GM21390 (cell line): Measurements from ENCODE around the gene WAS.
"Not testable (repeated sequence)": the region's sequence is repeated elsewhere in the genome, so short reads cannot be mapped to it uniquely, and the experiment has no call there.

Experiments used
- ATAC-seq: cut with Tn5 transposase; IDR thresholded peaks from one replicate; pipeline ENCODE4 v1.9.1; 2021; ENCODE audit not compliant: unreplicated experiment

WAS gene

GRCh38 chrX:48684134-48684533 lies 535 bp downstream of the WAS start:
- no peak for ATAC-seq

DNA sequence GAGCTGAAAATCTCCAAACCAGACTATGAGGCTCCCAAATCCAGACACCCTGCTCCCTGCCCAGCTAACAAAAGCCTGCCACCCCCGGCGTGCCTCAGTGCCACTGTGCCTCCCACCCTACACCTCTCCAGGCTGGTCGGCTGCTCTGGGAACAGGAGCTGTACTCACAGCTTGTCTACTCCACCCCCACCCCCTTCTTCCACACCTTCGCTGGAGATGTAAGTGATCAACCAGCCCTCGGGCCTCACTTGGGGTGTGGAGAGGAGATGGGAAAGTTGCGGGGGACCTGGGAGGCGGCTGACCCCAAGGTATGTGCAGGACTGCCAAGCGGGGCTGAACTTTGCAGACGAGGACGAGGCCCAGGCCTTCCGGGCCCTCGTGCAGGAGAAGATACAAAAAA lies 1.8 kb downstream of the WAS start:
- no peak for ATAC-seq

GRCh38 chrX:48688531-48689150 lies 5.0 kb downstream of the WAS start:
- ATAC-seq: no peak

- no peak for ATAC-seq
Measured at GRCh38 chrX:48689208-48689920, 5.8 kb downstream of the WAS start.

- ATAC-seq: not testable (repeated sequence)
Measured at GRCh38 chrX:48691746-48692145, 8.1 kb downstream of the WAS start.

DNA sequence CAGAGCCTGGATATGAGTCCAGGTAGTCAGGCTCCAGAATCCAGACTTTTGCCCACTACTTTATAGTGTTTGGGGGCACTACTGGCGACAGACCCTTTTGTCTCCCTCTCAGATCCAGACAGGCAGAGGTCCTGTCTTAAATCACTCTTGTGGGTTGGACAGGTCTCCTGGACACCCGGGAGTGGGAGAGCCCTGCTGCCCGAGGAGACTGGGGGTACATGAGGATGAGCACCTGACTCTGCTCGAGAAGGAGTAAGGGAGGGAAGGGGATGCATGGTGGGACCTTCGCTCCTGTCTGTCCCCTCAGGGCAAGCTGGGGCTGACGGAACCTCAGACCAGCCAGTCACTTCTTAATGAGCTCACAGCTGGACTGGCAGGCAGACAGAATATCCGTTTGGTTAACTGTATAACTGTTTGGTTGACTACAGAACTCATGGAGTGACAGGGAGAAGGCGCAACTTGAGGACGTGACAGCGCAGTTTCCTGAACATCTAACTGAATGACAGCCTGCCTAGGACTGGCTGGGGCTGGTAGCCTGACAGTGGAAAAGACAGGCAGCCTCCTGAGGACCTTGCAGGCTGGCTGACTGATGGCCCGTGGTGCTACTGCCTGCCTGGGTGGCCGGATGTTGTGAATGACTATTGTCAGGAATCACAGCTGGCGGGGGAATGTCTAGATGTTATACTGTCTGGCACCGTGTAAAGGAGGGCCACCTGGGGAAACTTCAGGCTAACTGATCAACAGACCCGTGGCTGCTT lies 11.4 kb downstream of the WAS start:
- ATAC-seq: no peak

GRCh38 chrX:48695534-48695896 lies 11.9 kb downstream of the WAS start:
- ATAC-seq: no peak

- ATAC-seq: no peak
Measured at GRCh38 chrX:48695925-48696300, 12.3 kb downstream of the WAS start.

GRCh38 chrX:48696301-48696908 lies 12.8 kb downstream of the WAS start, which contains the start of gene SUV39H1:
Gene SUV39H1 (plus strand): TSS chrX:48696734. CDS start chrX:48696785, 51 bp downstream.
- peak; percentile 95 for ATAC-seq

GRCh38 chrX:48696909-48697727 lies 13.5 kb downstream of the WAS start:
- ATAC-seq: peak; percentile 34

- ATAC-seq: no peak
Measured at GRCh38 chrX:48698306-48698705, 14.7 kb downstream of the WAS start.

- ATAC-seq: no peak
Measured at GRCh38 chrX:48700246-48700645, 16.6 kb downstream of the WAS start.

- no peak for ATAC-seq
Measured at GRCh38 chrX:48700951-48701653, 17.5 kb downstream of the WAS start.

DNA sequence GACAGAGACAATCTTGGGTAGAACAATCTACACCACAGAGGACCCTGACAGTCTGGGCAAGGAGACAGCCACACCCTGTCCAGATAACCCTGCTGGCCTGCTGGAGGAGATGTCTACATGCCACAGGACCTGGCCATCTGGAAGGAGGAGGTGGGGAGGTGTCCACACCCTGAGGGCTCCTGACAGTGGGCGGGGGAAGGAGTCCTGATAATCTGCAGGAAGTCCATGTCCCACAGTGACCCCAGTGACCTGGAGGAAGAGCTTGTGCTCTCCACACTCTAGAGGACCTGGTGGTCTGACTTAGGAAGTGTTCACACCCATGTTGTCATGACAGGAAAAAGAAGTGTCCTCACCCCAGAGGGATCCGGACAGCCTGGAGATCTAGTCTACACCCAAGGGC lies 18.4 kb downstream of the WAS start:
- no peak for ATAC-seq

DNA sequence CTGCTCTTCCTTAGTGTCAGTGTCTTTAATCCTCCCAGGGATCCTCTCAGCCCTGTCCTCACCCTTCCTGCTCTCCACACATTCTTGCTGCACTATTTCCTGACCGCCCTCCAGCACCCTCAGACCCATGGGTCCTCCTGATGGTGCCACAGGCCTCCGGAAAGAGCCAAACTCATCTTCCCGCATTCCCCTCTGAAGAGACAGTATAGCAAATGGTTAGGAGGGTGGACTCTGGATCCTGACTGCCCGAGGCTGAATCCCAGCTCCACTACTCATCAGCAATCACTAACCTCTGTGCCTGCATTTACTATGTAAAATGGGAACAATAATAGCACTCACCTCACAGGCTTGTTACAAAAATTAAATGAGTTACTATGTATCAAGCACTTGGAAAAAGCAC lies 19.1 kb downstream of the WAS start:
- ATAC-seq: no peak

- ATAC-seq: no peak
Measured at GRCh38 chrX:48703228-48703627, 19.6 kb downstream of the WAS start.

DNA sequence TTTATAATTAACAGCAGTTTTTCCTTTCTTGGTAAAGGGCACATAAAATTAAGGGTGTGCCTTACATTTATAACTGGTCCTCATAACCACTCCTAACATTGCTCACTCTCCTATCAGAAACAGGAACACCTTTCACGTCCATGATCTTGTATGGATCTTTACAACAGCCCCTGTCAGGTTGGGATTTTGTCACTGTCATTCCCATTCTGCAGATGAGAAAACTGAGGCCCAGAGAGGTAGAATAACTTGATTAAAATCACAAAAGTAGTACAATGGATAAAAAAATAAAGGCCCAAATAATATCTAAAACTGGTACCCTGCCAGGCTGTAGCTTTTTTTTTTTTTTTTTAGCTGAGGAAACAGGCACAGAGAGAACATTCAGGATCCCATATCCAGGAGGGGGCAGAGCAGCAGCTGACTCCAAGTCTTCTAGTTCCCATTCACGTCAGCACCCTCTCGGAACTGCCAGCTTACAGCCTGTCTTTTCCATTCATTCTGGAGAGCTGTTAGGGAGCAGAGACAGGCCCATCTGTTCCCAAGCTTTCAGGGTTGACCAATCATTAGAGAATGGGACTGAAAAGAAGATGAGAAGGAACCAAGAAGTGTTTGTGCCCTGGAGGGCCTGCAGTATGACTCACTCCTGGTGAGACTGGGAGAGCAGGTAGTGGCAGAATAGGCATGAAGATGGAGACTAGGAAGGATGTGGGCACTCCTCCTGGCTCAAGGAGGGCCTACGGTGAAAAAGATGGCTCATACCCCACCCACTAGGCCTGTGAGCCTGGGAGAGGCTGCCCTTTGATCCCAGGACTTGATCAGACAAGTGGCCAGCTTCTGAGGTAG lies 20.3 kb downstream of the WAS start:
- no peak for ATAC-seq

GRCh38 chrX:48705871-48706270 lies 22.3 kb downstream of the WAS start:
- ATAC-seq: no peak

DNA sequence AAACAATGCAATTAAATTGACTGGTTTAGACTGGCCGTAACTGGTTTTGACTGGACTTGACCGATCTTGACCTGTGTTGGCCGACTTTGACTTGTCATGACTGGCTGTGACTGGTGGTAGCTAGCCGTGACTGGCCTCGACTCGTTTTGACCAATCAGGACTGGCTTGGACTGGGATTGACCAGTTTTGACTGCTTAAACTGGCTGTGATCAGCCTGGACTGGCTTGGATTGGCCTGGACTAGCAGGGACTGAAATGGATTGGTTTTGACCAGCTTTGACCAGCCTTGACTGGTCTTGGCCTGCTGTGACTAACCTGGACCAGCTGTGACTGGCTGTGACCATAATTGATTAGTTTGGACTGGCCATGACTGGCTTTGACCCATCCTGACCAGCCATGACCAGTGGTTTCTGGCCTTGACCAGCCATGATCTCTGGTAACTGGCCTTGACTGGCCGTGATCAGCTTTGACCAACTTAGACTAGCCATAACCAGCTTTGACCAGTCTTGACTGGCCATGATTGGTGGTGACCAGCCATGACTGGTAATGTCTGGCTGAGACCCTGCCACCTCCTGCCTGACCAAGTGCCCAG lies 26.0 kb downstream of the WAS start:
- no peak for ATAC-seq
